ENCODE results near the gene DENND1A.

DNA sequence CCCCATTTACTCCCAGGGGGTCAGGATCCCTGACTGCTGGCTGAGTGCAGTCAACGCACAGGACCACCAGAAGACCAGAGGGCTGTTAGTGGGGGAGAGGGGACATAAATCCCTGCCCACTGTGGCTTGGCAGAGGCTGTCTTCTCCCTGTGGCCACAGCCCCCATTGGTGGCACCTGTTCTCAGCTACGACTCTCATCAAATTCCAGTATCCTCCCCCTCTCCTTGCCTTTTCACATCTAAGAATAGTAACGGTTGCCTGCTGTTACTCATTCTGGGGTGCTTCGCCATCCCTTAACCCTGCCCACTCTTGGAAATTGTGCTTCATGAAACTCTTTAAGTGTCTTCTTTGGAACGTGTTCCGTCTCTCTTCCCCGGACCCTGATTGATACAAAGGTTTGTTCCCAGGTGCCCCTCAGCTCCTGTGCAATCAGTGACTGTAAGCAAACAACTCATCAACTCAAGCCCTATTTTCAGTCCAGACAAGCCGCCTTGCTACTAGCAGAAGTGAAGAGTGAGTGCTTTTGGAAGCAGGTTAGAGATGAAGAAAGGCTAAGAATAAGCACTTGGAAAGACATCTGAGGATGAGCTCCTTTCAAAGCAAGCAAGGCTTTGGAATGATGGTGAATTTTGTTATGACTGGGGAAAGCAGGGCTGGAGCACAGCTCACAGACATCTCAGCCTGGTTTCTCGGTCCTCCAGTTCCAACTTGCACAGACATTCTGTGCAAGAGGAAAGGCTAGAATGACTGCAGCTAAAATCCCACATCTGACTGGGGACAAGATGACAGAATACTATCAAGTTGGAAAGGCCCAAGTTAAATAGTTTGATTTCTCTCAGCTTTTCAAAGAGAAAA lies 22.9 kb upstream of the DENND1A start:
- TF ChIP-seq SUZ12 (IDR thresholded peaks at IDR 0.05), result no peak
- TF ChIP-seq SP1 (IDR thresholded peaks at IDR 0.05), result no peak
- TF ChIP-seq HDGF (IDR thresholded peaks at IDR 0.05; ENCODE audit: borderline replicate concordance), result no peak
- TF ChIP-seq FOXM1 (IDR thresholded peaks at IDR 0.05; ENCODE audit: borderline replicate concordance), result no peak
- TF ChIP-seq TARDBP (IDR thresholded peaks at IDR 0.05), result no peak
- no peak for TF ChIP-seq BHLHE40 (IDR thresholded peaks at IDR 0.05; ENCODE audit: borderline replicate concordance)
- TF ChIP-seq FOXA1 (IDR thresholded peaks at IDR 0.05), result no peak
- no peak for TF ChIP-seq LEF1 (IDR thresholded peaks at IDR 0.05; ENCODE audit: borderline replicate concordance)
- no peak for TF ChIP-seq ELF4 (IDR thresholded peaks at IDR 0.05)
- TF ChIP-seq NFRKB (IDR thresholded peaks at IDR 0.05), result no peak

Measured in HEK293T (cell line).